HG03066 (cell line): ENCODE measurements around the gene ACOX2.

Experiments used
- ATAC-seq: cut with Tn5 transposase; IDR thresholded peaks from one replicate; pipeline ENCODE4 v1.9.1; 2021; ENCODE audit warnings: low read depth; ENCODE audit not compliant: unreplicated experiment

ACOX2 gene

DNA sequence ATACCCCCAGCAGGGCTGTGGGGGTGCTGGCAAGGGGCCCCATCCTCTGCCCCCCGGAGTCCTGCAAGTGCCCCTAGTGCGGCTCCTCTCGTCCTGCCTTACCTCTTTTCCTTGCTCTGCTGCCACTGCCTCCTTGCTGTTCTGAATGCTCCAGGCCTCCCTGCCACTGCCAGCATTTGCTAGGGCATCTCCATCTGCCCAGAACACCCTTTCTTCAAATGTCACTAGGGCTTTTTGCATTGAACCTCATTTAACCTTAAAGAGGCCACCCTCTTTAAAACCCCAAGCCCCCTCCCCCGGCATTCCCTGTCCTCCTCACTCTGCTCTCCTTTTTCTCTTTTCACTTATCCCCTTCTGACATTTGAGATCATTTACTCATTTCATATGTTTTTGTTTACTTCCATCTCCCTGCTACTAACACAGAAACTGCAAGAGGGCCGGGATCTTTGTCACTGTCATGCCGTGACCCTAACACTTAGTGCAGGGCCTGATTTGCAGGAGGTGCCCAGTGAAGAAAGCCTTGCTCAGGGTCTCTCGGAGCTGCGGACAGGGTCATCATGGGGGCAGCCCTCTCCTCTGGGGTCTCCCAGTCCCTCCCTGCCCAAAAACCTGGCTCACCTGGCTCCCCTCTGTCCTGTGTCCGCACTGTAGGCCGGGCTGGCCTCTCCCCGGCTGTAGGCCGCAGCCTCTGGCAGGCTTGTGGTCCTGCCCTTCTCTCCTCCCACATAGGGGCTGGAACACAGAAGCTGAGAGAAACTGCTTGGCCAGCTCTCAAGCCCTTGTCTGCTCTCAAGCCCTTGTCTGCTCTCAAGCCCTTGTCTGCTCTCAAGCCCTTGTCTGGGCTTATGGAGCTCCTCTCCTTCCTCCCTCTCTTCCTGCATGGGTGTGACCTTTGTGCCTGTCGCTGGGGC, at the start of gene ACOX2:
ACOX2 (minus strand) TSS at position 690 of the 911 bp plus-strand sequence. CDS start 2,084 bp downstream, outside the sequence.
- no peak for ATAC-seq

DNA sequence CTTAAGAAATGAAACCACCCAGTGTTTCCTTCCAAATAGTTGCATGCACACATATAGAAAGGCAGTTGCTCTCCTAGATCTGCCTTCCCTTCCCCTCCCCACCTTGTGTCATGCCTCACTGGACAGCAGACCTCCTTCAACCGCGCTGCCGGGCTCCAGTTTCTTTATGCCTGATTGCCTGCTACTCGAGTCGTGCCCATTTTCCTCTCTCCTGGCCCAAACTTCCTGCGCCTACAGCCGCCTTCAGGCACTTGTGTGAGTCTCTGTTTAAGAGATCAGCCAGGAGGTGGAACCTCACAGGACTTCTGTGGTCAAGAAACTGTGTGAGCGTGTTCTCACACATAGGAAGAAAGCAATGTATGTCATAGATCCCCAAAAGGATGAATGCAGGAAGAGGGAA, 49.0 kb upstream of the ACOX2 start:
- ATAC-seq: no peak

DNA sequence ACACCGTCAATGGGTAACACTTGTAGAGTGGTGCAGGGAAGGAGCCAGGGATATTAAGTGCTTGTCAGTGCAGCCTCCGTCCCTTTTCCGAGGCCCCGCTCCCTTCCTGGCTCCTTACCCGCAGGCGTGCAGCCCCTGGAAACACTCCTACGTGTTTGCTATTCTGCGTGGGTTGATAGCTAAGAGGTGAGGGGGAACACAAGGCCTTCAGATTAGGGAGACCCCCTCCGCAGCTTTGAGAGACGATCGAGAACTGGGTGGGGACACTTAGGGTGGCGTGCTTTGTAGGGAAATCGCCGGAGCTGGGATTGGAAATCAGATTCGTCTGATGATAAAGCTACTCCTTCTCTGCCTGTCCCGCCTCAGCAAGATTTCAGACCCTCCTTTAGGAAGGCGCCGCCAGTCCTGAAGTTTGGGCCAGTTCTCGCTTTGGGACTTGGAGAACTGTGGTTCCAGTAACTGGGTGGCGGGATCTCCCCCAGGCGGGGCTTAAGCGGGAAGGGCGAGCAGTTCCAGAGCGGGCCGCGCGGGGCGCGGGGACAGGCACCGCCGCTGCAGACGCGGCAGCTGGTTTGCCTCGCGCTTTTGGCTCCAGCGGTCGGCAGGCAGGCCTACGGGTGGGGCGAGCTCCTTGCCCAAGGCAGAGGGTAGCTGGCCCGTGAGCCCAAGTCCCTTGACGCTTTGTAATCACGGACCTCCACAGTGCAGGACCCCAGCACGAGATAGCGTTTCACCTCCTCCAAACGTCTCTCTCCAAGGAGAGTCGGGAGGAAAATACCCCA, 48.2 kb upstream of the ACOX2 start:
- ATAC-seq: no peak

DNA sequence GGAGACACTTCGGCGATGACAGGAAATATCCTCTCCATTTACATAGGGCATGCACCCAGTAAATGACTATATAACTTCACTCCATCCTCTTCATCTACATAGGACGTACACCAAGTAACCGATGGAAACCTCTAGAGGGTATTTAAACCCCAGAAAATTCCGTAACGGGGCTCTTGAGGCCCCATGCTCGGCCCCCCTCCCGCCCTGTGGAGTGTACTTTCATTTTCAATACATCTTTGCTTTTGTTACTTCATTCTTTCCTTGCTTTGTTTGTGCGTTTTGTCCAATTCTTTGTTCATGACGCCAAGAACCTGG, 47.7 kb upstream of the ACOX2 start:
- no peak for ATAC-seq

DNA sequence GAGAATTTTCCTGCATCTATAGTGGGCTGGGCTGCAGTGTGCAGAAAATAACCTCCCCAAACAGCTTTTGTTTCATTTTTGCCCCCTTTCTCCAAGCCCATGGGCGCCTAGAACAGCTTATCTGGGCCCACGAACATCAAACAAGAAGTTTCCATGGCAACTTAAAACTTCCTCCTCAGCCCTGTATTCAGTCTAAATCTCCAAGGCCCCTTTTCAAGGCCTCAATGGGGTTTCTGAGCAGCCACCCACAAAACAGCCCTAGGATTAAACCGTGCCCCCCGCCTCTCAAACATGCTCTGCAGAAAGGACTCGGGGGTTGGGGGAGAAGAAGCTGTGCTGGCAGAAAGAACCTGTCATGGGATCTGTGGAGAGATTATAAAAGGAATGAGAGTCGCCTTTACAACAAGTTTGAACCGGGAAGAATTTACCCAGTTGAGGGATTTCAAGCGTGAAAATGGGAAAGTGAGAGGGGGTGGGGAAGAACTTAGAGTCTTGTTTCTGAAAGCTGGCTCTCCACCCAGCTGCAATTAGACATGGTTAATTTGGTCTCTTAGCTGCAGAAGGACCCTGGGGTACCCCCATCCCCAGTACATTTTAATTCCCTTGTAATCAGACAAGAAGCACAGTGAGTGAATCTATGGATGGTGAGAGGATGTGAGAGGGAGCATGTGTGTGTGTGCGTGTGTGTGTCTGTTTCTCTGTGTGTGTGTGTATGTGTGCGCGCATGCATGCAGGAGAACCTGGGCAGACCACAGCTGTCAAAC, 44.5 kb upstream of the ACOX2 start:
- no peak for ATAC-seq

DNA sequence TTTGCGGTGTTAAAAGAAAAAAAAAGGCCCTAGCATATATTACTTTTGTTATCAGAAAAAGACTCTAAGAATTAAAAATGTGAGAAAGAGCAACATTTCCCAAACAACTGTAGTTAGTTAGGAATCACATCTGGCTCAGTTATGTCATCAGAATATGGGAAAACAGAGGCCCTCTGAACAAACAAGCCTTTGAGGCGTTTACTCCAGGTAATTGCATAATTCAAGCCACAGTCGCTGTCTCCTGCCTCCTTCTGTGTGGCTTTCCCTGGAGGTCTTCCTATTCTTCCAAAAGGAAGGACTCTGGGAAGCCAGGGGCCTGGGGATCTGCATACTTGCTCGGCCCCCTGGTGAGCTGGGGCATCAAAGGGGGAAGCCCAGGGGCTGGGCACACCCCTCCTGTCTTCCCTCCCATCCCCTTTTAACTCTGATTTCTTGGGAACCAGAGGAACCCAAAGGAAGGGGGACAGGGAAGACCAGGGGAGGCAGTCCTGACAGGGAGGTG, 43.9 kb upstream of the ACOX2 start:
- no peak for ATAC-seq

DNA sequence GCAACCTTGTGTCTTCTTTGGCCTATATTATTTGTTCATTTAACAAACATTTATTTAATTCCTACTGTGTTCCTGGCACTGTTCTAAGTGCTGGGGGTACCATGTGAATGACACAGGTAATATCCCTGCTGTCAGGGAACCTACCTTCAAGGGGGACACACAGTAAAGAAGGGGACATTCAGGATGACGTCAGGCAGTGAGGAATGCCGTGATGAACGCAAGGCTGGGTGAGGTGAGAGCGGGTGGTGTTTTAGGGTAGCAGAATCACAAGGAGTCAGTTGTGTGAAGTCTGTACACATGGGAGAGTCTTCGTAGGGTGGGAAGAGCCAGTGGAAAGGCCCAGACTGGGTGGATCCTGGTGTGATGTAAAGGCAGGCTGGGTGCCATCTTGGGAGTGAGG, 41.9 kb upstream of the ACOX2 start:
- ATAC-seq: no peak

DNA sequence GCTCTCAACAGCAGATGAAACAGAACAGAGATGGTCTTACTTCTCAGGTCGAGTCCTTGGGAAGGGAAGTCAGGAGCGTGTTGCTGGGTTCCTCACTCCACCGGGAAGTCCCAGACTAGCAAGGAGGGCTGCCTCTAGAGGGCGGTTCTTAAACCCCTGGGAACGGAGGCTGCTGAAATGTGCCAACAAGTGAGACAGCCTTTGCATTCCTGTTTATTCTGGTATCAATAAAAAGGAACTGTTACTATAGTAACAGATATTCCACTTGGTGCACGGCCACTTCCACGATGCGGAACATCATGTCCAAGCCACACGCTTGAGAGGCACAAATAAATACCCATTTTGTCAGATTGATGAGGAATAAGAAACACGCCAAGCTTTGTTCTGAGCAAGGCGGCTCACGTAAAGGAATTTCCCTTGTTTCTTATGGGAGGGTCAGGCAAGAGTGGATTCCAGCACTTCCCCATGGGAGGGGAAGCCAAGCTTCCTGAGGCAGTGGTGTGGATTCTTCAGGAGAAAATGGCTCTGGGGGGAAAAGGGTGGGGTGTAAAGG, 40.4 kb upstream of the ACOX2 start, which contains the start of gene FAM107A:
FAM107A (minus strand) TSS at position 123 of the 553 bp plus-strand sequence. CDS start 7,531 bp downstream, outside the sequence.
- ATAC-seq: no peak

DNA sequence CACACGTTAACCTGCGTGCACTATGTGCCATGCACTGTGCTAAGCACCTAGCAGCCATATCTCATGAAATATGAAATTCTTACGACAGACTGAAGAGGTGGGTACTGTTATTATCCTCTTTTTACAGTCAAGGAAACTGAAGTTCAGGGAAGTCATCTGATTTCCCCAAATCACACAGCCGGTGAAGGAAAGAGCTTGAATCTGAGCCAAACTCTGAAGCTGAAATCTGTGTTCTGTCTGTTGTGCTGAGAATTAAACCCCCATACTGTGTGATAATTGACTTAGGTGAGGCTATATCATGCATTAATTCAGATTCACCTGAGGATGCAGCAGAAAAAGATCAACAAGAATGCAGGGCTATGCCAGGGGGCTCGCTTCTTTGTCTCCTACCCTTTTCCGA, 39.7 kb upstream of the ACOX2 start:
- no peak for ATAC-seq

DNA sequence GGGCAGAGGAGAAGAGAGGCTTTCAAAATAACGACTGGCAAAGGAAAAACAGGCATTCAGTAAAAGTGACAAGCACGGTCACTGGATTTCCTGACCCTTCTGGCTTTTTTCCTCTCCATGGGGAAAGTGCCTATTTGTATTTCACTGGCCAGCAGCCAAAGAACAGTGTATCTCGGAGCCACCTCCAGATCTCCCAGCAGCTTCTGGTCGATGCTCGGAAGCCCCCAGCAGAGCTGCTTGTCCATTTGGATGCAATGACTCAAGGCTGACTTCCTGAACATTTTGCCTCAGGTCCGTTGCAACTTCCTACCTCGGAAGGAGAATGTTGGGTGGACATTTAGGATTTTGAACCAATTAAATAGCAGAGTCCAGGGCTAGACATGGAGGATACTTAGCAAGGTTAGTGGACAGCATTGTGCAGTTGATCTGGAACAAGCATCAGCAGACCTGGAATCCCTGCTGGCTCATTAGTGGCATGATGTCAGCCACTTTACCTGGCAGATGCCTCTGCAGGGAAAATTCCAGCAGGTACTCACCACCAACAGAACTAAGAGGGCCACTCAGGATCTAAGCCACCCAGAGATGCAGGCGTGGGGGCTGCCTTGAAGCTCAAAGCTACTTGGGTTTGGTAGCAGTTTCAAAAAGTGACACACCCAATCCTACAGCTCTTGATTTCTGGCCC, 39.1 kb upstream of the ACOX2 start:
- no peak for ATAC-seq

DNA sequence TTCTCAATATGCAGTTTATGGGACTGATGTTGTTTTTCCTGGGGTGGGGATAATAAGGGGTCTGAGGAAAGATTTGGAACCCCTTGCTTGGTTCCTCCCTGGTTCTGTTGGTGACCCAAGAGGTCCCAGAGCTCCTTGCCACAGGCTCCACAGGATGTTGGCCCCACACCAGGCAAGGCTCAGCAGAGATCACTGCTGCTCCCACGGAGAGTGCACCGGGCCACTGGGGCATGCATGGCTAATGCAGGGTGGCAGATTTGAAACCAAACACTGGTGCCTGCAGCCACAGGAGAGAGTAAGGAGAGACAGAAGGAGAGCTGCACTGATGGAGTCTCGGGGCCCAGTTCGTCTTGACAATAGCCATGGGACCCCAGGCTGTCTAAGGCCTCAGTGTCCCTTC, 37.7 kb upstream of the ACOX2 start:
- no peak for ATAC-seq

DNA sequence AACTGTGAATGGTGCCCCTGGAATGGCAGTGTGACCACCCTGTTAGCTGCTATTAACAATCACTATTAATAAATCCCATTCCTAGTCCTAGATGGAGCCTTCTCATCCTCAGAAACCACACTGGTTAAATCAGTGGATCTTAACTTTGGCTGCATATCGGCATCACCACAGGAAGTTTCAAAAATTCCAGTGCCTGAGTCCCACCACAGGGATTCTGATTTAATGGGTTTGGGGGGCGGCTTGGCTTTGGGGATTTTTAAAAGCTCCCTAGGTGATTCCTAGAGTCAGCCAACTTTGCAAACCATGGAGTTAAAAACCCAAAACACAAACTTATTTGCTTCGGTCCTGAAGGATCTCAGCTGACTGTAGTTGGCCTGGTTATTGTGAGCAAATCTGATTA, 37.1 kb upstream of the ACOX2 start:
- ATAC-seq: no peak

DNA sequence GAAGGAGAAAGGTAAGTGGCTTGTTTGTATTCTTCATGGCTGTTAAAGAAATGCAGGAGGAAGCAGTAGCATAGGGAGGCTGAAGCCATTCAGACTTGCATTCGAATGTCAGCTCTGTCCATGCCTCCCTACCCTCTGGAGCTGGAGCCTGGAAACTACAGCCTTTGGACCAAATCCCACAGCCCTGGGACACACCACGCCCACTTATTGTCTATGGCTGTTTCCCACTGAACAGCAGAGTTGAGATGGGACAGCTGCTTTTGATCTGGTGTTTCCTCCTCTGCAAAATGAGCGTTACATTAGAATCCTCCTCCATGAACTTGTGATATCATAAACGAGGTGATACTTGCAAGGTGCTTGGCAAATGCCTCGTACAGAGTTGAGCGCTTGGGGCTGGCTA, 36.6 kb upstream of the ACOX2 start:
- no peak for ATAC-seq

DNA sequence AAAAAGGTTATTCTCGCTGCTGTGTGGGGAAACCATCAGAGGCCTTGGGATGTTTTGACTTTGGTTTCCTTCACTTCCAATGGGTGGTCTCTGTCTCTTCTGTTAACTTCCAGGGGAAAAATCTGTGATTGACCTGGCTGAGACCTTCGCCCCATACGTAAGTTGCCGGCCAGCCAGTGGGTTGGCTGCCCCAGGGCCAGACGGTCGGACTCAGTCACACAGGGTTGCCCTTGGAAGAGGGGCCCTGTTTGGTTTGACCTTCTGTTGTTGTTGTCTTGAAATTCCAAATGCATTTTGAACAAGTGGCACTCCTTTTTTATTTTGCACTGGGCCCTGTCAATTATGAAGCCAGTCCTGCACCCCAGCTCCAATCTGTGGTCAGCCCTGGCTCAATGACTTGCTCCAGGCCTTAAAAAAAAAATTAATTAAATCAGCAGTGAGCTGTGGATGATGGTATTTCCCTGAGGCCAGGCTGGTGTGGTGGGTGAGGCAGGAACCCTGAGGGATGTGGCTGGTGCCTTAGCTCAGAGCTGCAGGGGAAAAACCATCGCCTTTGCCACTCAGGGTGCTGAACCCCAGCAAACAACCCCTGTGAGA, 35.7 kb upstream of the ACOX2 start:
- ATAC-seq: no peak

DNA sequence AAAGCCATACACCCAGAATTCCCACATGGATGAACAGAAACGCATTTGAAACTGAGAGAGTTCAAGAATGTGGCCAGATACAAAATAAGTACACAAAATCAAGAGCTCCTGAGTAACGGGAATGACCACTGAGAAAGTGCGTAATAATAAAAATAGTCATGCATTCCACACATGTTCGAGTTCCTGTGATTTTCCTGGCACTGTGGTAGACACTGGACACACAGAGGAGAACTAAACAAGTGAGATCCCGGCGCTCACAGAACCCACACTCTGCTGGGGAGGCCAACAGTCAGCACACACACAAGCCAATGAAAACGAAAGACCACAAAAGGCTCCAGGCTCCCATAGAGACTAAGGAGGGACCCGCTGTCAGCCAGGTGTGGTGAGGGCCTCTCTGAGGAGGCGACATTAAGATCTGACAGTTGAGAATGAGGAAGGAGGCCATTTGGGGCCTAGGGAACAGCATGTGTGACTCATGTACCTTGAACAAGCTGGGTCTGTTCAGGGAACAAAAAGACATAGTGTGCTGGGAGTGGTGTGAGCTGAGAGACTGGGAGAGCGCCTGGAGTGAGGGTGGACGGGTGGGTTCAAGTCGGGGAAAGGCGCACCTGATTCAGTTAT, 35.1 kb upstream of the ACOX2 start:
- no peak for ATAC-seq

DNA sequence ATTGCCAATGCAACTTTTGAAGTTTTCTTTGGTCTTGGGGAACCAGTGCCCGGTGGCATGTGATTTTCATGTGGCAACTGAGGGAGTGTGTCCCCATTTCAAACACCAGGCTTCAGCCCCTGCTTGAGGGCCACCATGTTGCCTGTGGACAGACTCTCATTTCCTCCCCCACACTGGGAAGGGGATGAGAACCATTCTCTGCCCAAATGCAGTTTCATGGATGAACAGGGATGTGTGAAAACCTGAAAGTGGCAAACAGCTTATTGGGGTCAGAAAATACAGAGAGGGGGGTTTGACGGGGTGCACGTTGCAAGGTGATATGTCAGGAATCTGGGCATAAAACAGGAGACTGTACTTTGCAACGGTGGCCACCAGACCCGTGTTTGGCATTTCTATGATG, 33.9 kb upstream of the ACOX2 start:
- no peak for ATAC-seq

DNA sequence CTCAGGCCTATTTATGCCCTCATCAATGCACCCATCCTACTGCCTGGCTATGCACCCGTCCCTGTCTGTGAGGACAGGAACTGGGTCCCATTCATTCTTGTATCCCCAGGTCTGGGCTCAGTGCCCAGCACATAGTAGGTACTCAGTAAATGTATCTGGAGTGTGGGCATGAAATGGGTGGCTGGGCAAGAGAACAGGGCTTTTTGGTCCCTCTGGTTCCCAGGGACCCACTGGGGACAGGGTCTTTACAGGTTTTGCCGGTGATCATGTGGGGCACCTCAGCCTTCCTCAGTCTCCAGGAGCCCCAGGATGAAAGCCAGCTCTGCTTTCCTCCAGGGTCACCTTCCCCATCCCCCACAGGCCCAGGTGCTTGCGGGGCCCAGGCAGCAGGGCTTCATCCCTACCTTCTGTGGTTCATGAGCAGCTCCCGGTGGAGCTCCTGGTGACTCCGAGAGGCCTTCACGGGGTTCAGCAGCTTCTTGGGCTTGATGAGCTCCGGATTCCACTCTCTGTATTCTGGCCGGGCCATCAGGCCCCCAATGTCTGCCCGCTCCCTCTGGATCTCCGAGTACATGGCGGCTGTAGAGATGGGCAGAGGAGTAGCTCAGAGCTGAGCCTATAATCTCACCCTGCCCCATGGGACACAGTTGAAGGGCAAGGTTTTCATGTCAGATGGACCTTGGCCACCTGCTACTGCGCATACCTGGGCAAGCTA, 32.5 kb upstream of the ACOX2 start:
- no peak for ATAC-seq

DNA sequence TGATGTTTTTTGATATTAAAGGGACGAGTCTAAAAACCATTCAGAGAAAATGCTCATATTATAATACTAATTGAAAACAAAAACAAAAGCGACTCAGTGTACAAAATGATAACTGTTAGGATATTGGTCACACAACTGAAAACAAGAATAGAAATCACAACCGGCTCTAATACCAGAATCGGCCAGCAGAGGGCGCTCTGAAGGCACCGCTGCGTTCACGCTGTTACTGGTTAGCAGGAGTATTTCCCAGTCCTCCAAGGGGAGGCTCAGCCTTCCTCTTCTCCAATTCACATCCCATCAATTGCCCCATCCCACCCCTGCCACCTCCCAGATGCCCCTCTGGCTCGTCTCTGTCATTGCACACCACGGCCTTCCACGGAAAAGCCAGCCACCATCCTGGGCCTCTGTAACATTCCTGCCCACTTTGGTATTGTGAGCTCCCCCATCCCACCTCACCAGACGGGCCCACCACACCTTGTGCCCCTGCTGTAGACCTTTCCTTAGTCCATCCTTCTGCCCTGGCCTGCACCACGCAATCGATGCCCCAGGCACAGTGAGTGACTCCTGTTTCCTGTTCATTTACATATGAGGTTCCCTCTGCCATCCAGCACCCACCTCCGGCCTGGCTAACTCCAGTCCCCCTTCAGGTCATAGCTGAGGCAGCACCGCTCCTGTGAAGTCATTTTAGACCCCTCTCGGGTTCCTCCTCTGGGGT, 31.7 kb upstream of the ACOX2 start:
- no peak for ATAC-seq
